B cell (primary cell): ENCODE data around the gene RBBP7. TPM values are rescaled to one million over a fixed set of nuclear protein-coding genes. Genes with fewer than 3 reads are reported as not detected.
"Not testable (repeated sequence)": the region's sequence is repeated elsewhere in the genome, so short reads cannot be mapped to it uniquely, and the experiment has no call there.

Experiments
- ATAC-seq: fragments of 200-7000 bp; cut with Tn5 transposase; one replicate; pipeline ENCODE4 v1.10.0; 2021; ENCODE audit warnings: low read depth, mild to moderate bottlenecking, moderate number of reproducible peaks, moderate library complexity
- CTCF ChIA-PET: fragments of 350-600 bp; sonication (Branson Sonifier 250); formaldehyde crosslinking; loops from one replicate; lab custom pipeline; 2021; ENCODE audit warnings: antibody characterized with exemption, inconsistent platforms; lab: Charles Lee
- POLR2A ChIA-PET: fragments of 350-600 bp; sonication (Branson Sonifier 250); formaldehyde crosslinking; loops from one replicate; lab custom pipeline; 2021; ENCODE audit warnings: antibody characterized with exemption; lab: Charles Lee
- DNase-seq: peaks from one replicate; pipeline ENCODE4 v3.0.0; 2013
- H2AFZ ChIP-seq: 2 replicates; pipeline ENCODE4 v1.6.1; 2012; ENCODE audit warnings: mild to moderate bottlenecking, low read depth, low read length; ENCODE audit not compliant: insufficient read depth, poor library complexity, severe bottlenecking
- H3K27ac ChIP-seq, 2 donors: 1 replicate in 1 of 2; 2 replicates in 1 of 2; pipeline ENCODE4 v1.5.1; 2012 to 2013; ENCODE audit warnings: low read length in 2 of 2, mild to moderate bottlenecking in 2 of 2, moderate library complexity in 1 of 2
- H3K27me3 ChIP-seq, 4 experiments: fragments of 200-600 bp in 1 of 4; sonication (generic) in 1 of 4; replicated peaks in 1 of 4; 1 replicate in 2 of 4; 2 replicates in 2 of 4; pipeline versions ENCODE4 v1.6.1 to v1.7.0; 2013 to 2016; ENCODE audit warnings: low read length in 3 of 4, mild to moderate bottlenecking in 2 of 4, mixed read lengths in 1 of 4, moderate library complexity in 1 of 4; ENCODE audit not compliant: insufficient read depth in 4 of 4, control insufficient read depth in 3 of 4; ENCODE audit errors: control extremely low read depth in 1 of 4
- H3K36me3 ChIP-seq, 2 experiments: replicated peaks in 1 of 2; 1 replicate in 1 of 2; 2 replicates in 1 of 2; pipeline versions ENCODE4 v1.6.1 to v1.7.1; 2013; ENCODE audit warnings: low read length in 1 of 2; ENCODE audit not compliant: insufficient read depth in 2 of 2, control insufficient read depth in 1 of 2; ENCODE audit errors: control extremely low read depth in 1 of 2, extremely low read depth in 1 of 2
- H3K4me1 ChIP-seq, 2 donors: fragments of 200-600 bp in 1 of 2; sonication (generic) in 1 of 2; 1 replicate in 1 of 2; 2 replicates in 1 of 2; pipeline versions ENCODE4 v1.5.1 to v1.6.1; 2013 to 2017; ENCODE audit warnings: low read length in 2 of 2; ENCODE audit not compliant: control insufficient read depth in 2 of 2, insufficient read depth in 2 of 2
- H3K4me2 ChIP-seq: replicated peaks from 2 replicates; pipeline ENCODE3; 2012; ENCODE audit warnings: mild to moderate bottlenecking, low read depth, low read length; ENCODE audit not compliant: poor library complexity, severe bottlenecking
- H3K4me3 ChIP-seq, 5 experiments: fragments of 200-600 bp in 1 of 5; sonication (generic) in 1 of 5; 1 replicate in 3 of 5; 2 replicates in 2 of 5; pipeline versions ENCODE4 v1.5.1 to v1.7.0; 2011 to 2016; ENCODE audit warnings: low read length in 4 of 5, mild to moderate bottlenecking in 4 of 5, low read depth in 2 of 5, control low read depth in 1 of 5, moderate library complexity in 1 of 5; ENCODE audit not compliant: insufficient read depth in 1 of 5; ENCODE audit errors: control extremely low read depth in 1 of 5, extremely low read depth in 1 of 5
- H3K79me2 ChIP-seq: fragments of 200-600 bp; sonication (generic); one replicate; pipeline ENCODE4 v1.6.0; 2016; ENCODE audit warnings: low read length; ENCODE audit not compliant: control insufficient read depth, insufficient read depth
- H3K9ac ChIP-seq: fragments of 200-600 bp; sonication (generic); 2 replicates; pipeline ENCODE4 v1.6.1; 2017; ENCODE audit warnings: mild to moderate bottlenecking, low read length, moderate library complexity
- H3K9me3 ChIP-seq, 3 donors: one replicate each; pipeline versions ENCODE4 v1.6.1 to v1.7.1; 2013; ENCODE audit warnings: low read length in 2 of 3; ENCODE audit not compliant: control insufficient read depth in 2 of 3, insufficient read depth in 1 of 3; ENCODE audit errors: control extremely low read depth in 1 of 3
- H4K20me1 ChIP-seq: 2 replicates; pipeline ENCODE4 v1.6.0; 2012; ENCODE audit warnings: mild to moderate bottlenecking, low read length; ENCODE audit not compliant: insufficient read depth, control insufficient read depth, poor library complexity, severe bottlenecking
- H3K27ac Mint-ChIP-seq: one replicate; pipeline ENCODE4 v1.8.0; 2021; ENCODE audit warnings: mixed read lengths
- H3K27me3 Mint-ChIP-seq: one replicate; pipeline ENCODE4 v1.8.0; 2021; ENCODE audit warnings: mixed read lengths
- H3K4me1 Mint-ChIP-seq: one replicate; pipeline ENCODE4 v1.8.0; 2021; ENCODE audit warnings: mixed read lengths
- H3K4me3 Mint-ChIP-seq: one replicate; pipeline ENCODE4 v1.8.0; 2021; ENCODE audit warnings: mixed read lengths
- H3K9me3 Mint-ChIP-seq: one replicate; pipeline ENCODE4 v1.8.0; 2022; ENCODE audit warnings: mixed read lengths; ENCODE audit not compliant: insufficient read depth
- EZH2 ChIP-seq: IDR thresholded peaks from 2 replicates; pipeline ENCODE4 v1.6.1; 2012; ENCODE audit warnings: borderline replicate concordance, low read depth, mild to moderate bottlenecking, moderate library complexity, low read length; ENCODE audit not compliant: insufficient read depth, poor library complexity, severe bottlenecking
- WGBS: methylation state at CpG from one replicate; pipeline ENCODE4 v1.1.5; 2013; ENCODE audit warnings: missing lambda C conversion rate; ENCODE audit not compliant: insufficient coverage; 5-methylcytosine and 5-hydroxymethylcytosine counted together
- intact Hi-C: fragments of 100-400 bp; cut with micrococcal nuclease; formaldehyde crosslinking; loops from one replicate; pipeline ENCODE4 v1.10.0; 2022
- polyA plus RNA-seq: library from polyadenylated mRNA; depleted of rRNA; stranded (reverse); fragments of >200 nt; gene quantifications from 2 replicates; pipeline ENCODE4 v1.2.3, GENCODE V29; 2012
- total RNA-seq, 2 donors: library from RNA; stranded (reverse); fragments of 120-200 nt in 1 of 2; gene quantifications; 1 replicate in 1 of 2; 2 replicates in 1 of 2; pipeline versions ENCODE4 v1.2.3 to v1.2.4, GENCODE V29; 2013 to 2022

Gene RBBP7
- total and polyA plus RNA-seq, 2 donors (not counting 1 experiment from before 2014, with no cell fraction given) = 74.6 to 106 TPM

DNA sequence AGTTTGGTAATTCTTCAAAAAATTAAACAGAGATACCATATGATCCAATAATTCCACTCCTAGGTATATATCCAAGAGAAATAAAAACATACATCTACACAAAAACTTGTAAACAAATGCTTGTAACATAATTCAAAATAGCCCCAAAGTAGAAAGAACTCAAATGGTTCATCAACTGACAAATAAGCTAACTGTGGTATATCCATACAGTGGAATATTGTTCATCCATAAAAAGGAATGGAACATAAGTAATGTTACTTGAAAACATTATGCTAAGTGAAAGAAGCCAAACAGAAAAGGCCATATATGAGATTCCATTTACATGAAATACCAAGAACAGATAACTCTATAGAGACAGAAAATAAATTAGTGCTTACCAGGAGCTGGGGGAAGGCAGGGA lies 13.4 kb downstream of the RBBP7 start:
- Mint-ChIP-seq H3K27ac (peak overlapping the region; percentile 50), H3K4me3 (no peak overlapping the region), H3K9me3 (no peaks in the 10 kb centered on the region), H3K27me3 (no peaks in the 10 kb centered on the region), H3K4me1 (peaks cover 19% of the 10 kb centered on the region)
- H3K4me1 ChIP-seq = no peaks in the 10 kb centered on the region
- POLR2A ChIA-PET = no interaction called here
- H3K27me3 ChIP-seq = no peaks in the 10 kb centered on the region
- no peak for DNase-seq
- ATAC-seq = no peak
- no peak for TF ChIP-seq EZH2
- H4K20me1 ChIP-seq = peaks cover 24% of the 10 kb centered on the region
- no peak overlapping the region for H3K27ac ChIP-seq
- H3K9ac ChIP-seq = no peak overlapping the region
- peaks cover 34% of the 10 kb centered on the region for H3K79me2 ChIP-seq
- intact Hi-C loops = loop anchor here (5.0 kb wide), 1 partner anchor 36 kb away; no protein-coding TSS in a partner anchor
- CTCF ChIA-PET = interaction anchor here (1.4 to 2.3 kb wide), 3 partner anchors 10 to 190 kb away, joined by 4 to 10 read pairs (median 4); no protein-coding TSS in a partner anchor
- H3K9me3 ChIP-seq = no peaks in the 10 kb centered on the region
- no peak overlapping the region for H2AFZ ChIP-seq
- H3K4me2 ChIP-seq = no peak overlapping the region
- H3K4me3 ChIP-seq = no peak overlapping the region
- peaks cover 0 to 36% of the 10 kb centered on the region in 2 experiments for H3K36me3 ChIP-seq

- DNase-seq, H2AFZ ChIP-seq, H3K4me3 ChIP-seq, H3K4me2 ChIP-seq, H3K4me3 Mint-ChIP-seq, H3K27me3 Mint-ChIP-seq, H3K4me1 ChIP-seq, H3K27ac ChIP-seq, H3K9ac ChIP-seq, POLR2A ChIA-PET, H3K27me3 ChIP-seq, H3K9me3 Mint-ChIP-seq, ATAC-seq, H3K9me3 ChIP-seq: not testable (repeated sequence)
- H3K27ac Mint-ChIP-seq = peak overlapping the region; percentile 26
- Histone ChIP-seq H3K79me2 (peaks cover 28% of the 10 kb centered on the region), H4K20me1 (peaks cover 24% of the 10 kb centered on the region), H3K36me3 (peaks cover 2 to 39% of the 10 kb centered on the region in 2 experiments)
- intact Hi-C loops = loop anchor here (5.0 kb wide), 1 partner anchor 36 kb away; no protein-coding TSS in a partner anchor
- WGBS = 60% methylated on average over 1 of the region's 2 CpGs
- CTCF ChIA-PET = interaction anchor here (0.7 to 2.3 kb wide), 3 partner anchors 11 to 27 kb away, joined by 4 to 10 read pairs (median 4); no protein-coding TSS in a partner anchor
- H3K4me1 Mint-ChIP-seq = peaks cover 19% of the 10 kb centered on the region
These were observed 14.1 kb downstream of the RBBP7 start for GRCh38 chrX:16856076-16856404.
